Measurements from ENCODE around the gene AANAT. TPM values are rescaled to one million over a fixed set of nuclear protein-coding genes. Genes with fewer than 3 reads are reported as not detected.

AANAT gene
- polyA plus RNA-seq, 3 donors, result 0.35 TPM; not detected in 2

DNA sequence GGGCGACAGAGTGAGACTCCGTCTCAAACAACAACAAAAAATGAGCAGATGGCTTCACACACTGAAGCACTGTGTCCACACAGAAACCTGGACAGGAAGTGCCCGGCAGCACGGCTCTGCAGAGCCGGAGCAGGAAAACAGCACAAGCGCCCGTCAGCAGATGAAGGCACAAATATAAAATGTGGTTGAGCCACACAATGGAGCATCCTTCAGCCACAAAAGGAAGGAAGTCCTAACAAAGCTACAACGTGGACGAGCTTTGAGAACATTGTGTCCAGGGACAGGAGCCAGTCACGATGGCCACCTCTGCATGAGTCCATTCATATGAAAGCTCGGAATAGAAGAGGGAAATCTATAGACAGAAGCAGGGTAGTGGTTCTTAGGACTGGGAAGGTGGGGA is 18.2 kb downstream of the AANAT start:
- DNase-seq (ENCODE audit: low read depth in 3 of 3, low spot score in 2 of 3), result no peak

DNA sequence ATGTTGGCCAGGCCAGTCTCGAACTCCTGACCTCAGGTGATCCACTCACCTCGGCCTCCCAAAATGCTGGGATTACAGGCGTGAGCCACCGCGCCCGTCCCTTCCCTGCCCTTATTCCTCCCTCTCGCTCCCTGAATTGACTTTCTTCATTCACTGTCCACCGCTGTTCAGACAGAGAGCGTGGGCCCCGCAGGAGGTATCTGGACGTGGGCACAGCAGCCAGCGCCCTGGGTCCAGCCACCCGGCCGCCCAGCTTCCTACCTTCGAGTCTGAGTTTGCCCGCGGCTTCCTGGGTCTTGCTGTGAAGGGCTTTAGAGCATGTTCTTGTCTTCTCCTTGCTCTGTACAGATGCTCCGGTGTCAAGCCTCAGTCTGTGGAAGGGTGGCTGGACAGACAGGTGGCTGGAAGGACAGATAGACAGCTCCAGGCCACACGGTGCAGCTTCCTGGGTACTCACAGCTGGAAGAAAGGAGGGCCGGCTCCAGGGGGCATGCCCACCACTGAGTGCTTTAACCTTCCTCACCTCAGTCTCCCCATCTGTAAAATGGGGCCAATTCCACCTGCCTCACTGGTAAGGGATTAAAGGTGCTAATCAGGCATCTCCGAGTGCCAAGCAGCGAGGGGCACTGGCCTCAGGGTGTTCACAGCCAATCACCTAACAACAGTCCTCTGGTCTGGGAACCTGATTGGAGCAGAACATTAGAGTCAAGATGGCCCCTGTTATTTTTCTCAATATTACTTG is 20.2 kb downstream of the AANAT start:
- no peak for DNase-seq (ENCODE audit: low read depth in 3 of 3, low spot score in 2 of 3)

DNA sequence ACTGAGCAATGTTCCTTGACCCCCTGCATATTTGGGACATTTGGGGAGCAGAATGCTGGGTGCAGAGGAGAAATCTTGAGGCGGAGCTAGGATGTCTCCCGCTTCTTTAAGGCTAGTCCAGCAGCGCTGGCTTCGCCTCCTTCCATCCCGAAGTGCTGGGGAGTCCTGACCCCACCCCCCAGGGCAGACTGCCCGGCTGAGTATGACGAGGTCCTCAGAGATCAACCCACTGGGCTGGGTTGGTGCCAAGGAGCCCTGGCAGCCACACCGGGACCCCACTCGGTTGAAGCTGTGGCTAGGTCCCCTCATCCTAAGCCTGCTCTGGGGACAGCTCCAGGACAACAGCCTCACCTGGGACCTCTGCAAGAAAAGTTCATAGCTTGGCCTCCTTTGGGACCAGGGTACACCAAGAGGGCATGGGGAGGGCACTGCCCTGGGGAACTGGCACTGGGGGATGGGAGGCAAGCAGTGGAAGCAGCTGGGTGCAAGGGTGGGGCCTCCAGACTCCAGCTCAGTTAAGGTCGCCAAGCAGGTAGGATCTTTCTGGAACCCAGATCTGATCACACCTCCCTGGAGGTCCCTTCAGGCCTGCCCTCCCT is 22.8 kb downstream of the AANAT start:
- no peak for DNase-seq (ENCODE audit: low read depth in 3 of 3, low spot score in 2 of 3)

DNA sequence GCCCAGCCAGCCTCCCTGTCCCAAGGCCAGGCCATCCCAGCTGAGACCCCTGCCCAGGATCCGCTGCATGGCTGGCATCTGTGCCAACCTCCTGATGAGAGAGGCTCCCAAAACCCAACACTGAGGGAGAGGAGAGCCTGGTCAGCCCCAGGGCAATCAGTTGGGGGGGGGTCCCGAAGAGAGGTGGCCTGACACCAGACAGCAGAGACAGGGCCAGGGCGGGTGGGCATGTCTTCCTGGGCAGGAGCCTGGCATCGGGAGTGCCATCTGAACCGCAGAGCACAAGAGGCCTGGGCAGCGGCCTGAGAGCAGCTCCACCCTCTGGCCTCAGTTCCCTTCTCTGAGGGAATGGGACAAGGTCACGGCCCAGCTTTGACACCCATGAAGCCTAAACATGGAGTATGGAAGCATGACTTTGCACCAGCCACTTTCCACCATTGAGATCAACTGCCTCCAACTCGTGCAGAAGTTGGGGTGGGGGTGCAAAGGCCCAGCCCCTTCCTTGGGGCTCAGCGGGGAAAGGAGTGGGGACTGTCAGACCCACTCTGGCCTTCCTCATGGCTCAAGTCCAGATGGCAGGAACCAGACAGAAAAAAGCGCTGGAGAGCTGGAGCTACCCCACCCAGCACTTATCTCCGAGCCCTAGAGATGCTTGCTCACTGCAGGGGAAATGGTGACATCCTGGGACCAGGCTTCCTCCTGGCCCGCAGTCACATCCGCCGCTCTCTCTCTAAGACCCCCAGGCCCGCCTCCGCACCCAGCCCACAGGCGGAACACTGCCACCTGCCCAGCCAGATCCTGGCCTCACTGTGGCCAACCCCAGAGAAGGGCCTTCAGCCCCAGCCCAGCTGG is 24.1 kb downstream of the AANAT start:
- DNase-seq (ENCODE audit: low read depth in 3 of 3, low spot score in 2 of 3), result no peak

DNA sequence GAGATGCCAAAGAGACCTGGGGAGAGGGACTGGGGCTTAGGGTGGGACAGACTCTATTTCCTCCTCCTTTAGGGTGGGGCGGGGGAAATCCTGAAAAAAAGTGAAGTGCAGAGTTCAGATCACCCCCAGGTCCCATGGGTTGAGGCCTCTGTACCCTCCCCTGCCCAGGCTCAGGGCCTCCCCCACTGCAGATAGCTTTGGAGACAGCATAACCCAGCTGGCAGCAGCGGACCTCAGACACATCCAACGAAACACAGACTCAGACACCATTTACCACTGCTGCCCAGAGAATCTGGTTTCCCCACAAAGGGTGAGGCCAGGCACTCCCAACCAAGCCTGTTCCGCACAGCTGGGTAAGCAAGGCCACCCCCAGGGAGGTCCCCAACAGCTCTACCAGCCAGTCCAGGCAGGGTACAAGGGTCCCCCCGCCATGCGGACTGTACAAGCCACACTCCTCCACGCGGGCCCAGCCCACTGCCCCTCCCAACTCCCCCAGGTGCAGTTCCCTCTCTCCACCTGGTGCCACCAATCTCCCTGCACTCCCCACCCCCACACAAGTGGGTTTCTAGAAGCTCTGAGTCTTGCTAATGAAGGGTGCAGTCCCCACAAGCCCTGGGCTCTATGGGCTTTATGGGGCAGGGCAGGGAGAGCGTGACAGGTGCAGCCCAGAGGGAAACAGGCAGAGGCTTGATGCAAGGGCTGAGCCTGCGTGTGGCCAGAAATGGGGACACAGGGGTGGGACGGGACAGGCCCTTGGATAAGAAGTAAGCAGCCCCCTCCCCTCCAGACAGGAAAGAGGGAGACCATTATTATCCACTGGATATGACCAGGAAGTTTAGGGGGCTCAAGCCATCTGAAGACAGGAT is 25.0 kb downstream of the AANAT start:
- DNase-seq (ENCODE audit: low read depth in 3 of 3, low spot score in 2 of 3), result no peak

GRCh38 chr17:76492989-76493501 is 25.6 kb downstream of the AANAT start:
- no peak for DNase-seq (ENCODE audit: low read depth in 3 of 3, low spot score in 2 of 3)

GRCh38 chr17:76493505-76494167 is 26.2 kb downstream of the AANAT start:
- DNase-seq (ENCODE audit: low read depth in 3 of 3, low spot score in 2 of 3), result no peak

GRCh38 chr17:76495663-76496400 is 28.4 kb downstream of the AANAT start:
- no peak for DNase-seq (ENCODE audit: low read depth in 3 of 3, low spot score in 2 of 3)

DNA sequence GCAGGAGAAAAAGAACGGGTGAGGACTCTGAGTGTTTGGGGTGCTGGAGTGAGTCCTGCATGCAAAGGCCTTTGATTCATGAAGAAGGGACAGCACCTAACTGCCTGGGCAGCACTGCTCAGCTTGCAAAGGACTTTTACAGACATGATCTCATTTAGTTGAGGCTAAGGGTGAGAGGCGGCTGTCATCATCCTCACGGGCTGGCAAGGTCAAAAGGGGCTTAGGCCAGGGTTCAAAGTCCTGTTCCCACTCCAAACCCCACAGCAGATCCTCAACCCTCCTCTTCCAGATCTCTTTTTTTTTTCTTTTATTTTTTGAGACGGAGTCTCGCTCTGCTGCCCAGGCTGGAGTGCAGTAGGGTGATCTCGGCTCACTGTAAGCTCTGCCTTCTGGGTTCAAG is 29.1 kb downstream of the AANAT start:
- no peak for DNase-seq (ENCODE audit: low read depth in 3 of 3, low spot score in 2 of 3)

- no peak for DNase-seq (ENCODE audit: low read depth in 3 of 3, low spot score in 2 of 3)
Observed at GRCh38 chr17:76497699-76497978, 30.2 kb downstream of the AANAT start.

DNA sequence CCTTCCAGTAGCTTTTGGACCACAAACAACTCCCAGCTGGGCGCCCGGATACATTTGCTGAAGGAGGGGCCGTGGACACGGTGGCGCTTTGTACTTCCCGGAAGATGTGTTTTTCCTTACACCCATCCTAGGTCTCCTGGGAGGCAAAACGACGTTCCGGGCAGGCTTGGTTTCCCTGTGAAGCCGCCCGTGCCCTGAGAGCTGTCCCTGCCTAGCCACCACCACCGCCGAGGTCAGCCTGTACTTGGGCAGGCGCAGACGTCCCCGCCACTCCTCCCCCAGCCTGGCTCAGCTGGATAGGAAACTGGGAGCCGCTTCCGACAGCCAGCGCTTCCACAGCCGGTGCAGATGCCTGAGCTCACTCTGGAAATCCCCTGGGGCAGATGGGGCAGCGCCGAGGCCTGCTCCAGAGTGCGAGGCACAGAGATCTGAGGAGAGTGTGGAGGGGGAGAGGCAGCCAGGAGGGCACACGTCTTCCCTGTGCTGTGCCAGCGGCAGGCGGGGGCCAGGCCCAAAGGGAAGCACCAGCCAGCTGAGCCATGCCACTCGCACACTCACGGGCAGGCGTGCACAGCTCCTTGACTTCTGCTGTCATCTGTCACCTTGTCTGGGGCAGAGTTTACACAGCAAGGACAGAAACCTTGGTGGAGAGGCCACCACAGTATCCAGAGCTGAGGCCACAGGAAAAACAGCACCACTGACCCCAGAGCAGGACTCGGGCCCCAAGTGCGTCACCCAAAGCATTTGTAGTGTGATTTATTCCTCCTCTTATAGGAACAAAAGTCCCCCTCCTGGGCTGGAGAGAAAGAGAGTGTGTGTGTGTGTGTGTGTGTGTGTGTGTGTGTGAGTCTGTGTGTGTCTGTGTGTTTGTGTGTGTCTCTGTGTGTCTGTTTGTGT is 30.8 kb downstream of the AANAT start:
- DNase-seq (ENCODE audit: low read depth in 3 of 3, low spot score in 2 of 3), result no peak

DNA sequence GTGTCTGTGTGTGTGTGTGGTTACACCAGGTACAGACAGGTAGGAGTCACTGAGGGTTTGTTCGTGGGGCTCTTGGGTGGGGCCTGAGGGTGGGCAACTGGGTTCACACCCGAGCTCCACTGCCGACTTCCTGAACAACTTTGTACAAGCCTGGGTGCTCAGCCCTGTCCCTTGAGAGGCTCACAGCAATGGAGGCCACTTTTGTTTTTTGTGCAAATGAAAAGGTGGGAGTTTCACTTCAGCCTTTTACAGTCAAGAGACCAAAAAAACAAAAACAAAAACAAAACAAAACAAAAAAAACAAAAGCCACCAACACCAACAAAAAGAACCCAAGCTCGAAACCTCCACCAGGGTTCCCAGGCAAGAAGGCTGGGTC is 31.5 kb downstream of the AANAT start:
- DNase-seq (ENCODE audit: low read depth in 3 of 3, low spot score in 2 of 3), result no peak

- no peak for DNase-seq (ENCODE audit: low read depth in 3 of 3, low spot score in 2 of 3)
Observed at GRCh38 chr17:76499267-76499667, 31.9 kb downstream of the AANAT start.

GRCh38 chr17:76500074-76500746 is 32.8 kb downstream of the AANAT start:
- no peak for DNase-seq (ENCODE audit: low read depth in 3 of 3, low spot score in 2 of 3)

GRCh38 chr17:76500747-76501017 is 33.3 kb downstream of the AANAT start:
- no peak for DNase-seq (ENCODE audit: low read depth in 3 of 3, low spot score in 2 of 3)

GRCh38 chr17:76501018-76501826 is 33.8 kb downstream of the AANAT start, which contains the start of gene RHBDF2:
Gene RHBDF2 (minus strand): TSS chr17:76501423. CDS start chr17:76481524, 19,899 bp downstream.
- no peak for DNase-seq (ENCODE audit: low read depth in 3 of 3, low spot score in 2 of 3)

DNA sequence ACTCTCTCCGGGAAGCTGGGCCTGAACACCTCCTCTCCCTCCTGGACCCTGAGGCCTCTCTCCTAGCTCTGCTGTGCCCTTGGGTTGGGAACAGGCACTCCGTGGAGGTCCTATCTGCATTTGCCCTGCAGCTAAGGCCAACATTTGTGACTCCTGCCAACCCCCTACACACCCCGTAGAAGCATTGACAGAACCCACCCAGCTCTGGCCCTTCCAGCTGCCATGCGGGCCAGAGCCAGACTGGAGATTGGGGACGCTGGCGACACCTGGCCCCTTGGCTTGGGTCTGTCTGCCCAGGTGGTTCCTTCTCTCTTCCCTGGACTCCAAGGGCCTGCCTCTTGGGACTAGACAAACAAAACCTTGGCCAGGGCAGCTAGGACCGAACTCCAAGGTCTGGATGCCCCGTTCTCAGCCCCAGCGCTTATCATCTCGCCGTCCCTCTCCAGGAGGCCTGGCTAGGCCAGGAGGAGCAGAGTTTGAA is 34.5 kb downstream of the AANAT start:
- no peak for DNase-seq (ENCODE audit: low read depth in 3 of 3, low spot score in 2 of 3)
